DMS 273 (cell line): Measurements from ENCODE around the gene FAN1.

Experiments used
- DNase-seq: peaks from one replicate; lab custom pipeline; 2025; ENCODE audit not compliant: unreplicated experiment; lab: John Stamatoyannopoulos, UW

FAN1 gene

GRCh38 chr15:30919877-30920550, 16.3 kb downstream of the FAN1 start:
- DNase-seq, result peak; percentile 4

GRCh38 chr15:30921106-30921505, 17.4 kb downstream of the FAN1 start:
- DNase-seq, result peak; percentile 16

GRCh38 chr15:30921781-30922479, 18.2 kb downstream of the FAN1 start:
- peak; percentile 37 for DNase-seq

- no peak for DNase-seq
Measured at GRCh38 chr15:30922480-30923311, 19.0 kb downstream of the FAN1 start.

- DNase-seq, result no peak
Measured at GRCh38 chr15:30923429-30923828, 19.7 kb downstream of the FAN1 start.

GRCh38 chr15:30924353-30924752, 20.6 kb downstream of the FAN1 start:
- no peak for DNase-seq

GRCh38 chr15:30925686-30926085, 22.0 kb downstream of the FAN1 start:
- no peak for DNase-seq

- no peak for DNase-seq
Measured at GRCh38 chr15:30926161-30926560, 22.4 kb downstream of the FAN1 start.

- no peak for DNase-seq
Measured at GRCh38 chr15:30927148-30927761, 23.5 kb downstream of the FAN1 start.

- no peak for DNase-seq
Measured at GRCh38 chr15:30928076-30928475, 24.4 kb downstream of the FAN1 start.

- DNase-seq, result peak; percentile 25
Measured at GRCh38 chr15:30929064-30929669, 25.5 kb downstream of the FAN1 start.

GRCh38 chr15:30929982-30930381, 26.3 kb downstream of the FAN1 start:
- DNase-seq, result no peak

- no peak for DNase-seq
Measured at GRCh38 chr15:30930422-30930821, 26.7 kb downstream of the FAN1 start.

- no peak for DNase-seq
Measured at GRCh38 chr15:30933293-30933692, 29.6 kb downstream of the FAN1 start.

- DNase-seq, result no peak
Measured at GRCh38 chr15:30939161-30939560, 35.4 kb downstream of the FAN1 start.

GRCh38 chr15:30940359-30940758, 36.6 kb downstream of the FAN1 start:
- DNase-seq, result no peak

- no peak for DNase-seq
Measured at GRCh38 chr15:30941520-30941919, 37.8 kb downstream of the FAN1 start.

- no peak for DNase-seq
Measured at GRCh38 chr15:30943654-30944335, 40.1 kb downstream of the FAN1 start.

- no peak for DNase-seq
Measured at GRCh38 chr15:30953183-30953582, 49.5 kb downstream of the FAN1 start.

GRCh38 chr15:30953731-30954378, 50.1 kb downstream of the FAN1 start:
- no peak for DNase-seq
